GM18861 (cell line): Measurements from ENCODE around the gene KRT78.
A peak's percentile ranks its signal among the peaks of the same experiment; 100 is the strongest.
"Not testable (repeated sequence)": the region's sequence is repeated elsewhere in the genome, so short reads cannot be mapped to it uniquely, and the experiment has no call there.

Experiments used
- ATAC-seq: cut with Tn5 transposase; IDR thresholded peaks from one replicate; pipeline ENCODE4 v1.9.1; 2021; ENCODE audit not compliant: unreplicated experiment

Gene KRT78, protein sequence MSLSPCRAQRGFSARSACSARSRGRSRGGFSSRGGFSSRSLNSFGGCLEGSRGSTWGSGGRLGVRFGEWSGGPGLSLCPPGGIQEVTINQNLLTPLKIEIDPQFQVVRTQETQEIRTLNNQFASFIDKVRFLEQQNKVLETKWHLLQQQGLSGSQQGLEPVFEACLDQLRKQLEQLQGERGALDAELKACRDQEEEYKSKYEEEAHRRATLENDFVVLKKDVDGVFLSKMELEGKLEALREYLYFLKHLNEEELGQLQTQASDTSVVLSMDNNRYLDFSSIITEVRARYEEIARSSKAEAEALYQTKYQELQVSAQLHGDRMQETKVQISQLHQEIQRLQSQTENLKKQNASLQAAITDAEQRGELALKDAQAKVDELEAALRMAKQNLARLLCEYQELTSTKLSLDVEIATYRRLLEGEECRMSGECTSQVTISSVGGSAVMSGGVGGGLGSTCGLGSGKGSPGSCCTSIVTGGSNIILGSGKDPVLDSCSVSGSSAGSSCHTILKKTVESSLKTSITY

DNA sequence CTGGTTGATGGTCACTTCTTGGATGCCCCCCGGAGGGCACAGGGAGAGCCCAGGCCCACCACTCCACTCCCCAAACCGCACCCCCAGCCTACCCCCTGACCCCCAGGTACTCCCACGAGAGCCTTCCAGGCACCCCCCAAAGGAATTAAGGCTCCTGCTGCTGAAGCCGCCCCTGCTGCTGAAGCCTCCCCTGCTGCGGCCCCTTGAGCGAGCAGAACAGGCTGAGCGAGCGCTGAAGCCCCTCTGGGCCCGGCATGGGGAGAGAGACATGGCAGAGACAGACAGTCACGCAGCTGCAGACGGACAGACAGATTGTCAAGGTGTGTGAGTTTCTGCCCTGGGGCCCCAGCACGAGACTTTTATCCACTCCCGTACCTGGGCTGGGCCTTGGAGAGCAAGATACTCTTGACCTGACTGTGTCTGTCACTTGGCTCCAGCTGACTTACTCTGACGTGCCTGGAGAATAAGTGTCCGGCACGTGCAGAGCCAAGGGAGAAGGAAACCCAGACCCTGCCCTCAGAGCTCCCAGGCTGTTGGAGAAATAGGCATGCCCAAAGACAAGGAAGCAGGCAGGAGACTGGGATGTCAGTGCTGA lies at the start of gene KRT78:
TSS of gene KRT78 (minus strand) at position 334 of the 595 bp plus-strand sequence. CDS start at position 270, 64 bp downstream.
- ATAC-seq, result no peak

DNA sequence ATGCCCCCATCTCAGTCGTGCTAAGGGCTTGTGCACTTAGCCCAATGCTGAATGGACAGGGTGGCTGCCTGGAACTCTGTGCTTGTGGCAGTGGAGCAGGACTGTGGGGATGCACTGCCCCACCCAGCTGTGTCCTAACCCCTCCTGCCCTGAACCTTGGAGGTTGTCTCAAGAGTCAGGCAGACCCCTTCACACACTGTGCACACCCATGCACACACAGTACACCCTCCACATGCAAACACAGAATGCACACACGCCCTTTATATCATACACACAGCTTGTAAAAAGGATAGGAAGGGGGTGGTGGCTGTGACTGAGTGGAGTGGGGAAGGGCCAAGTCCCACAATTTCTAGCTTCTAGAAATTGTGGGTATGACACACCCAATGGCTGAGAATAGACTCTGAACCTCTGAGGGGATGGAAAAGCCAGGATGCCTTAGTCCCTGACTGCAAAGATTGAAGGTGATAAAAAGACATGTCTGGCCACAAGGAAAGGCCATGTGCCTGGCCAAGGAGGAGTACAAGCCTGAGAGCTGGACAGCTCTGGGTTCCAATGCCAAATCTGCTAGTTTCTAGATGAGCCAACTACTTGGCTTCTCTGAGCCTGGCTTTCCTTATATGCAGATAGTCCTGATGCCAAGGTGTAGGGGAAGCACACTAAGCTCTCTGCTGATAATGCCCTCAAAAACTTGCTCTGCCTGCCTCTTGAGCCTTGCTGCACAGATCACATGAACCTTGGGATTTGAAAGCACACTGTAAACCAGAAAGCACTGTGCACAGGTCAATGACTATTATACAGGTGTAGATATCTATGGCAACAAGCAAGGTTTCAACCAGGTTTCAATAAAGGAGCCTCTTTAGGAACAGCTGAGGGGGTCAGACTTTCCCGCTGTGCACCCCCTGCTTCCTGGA lies 47.7 kb upstream of the KRT78 start:
- no peak for ATAC-seq

DNA sequence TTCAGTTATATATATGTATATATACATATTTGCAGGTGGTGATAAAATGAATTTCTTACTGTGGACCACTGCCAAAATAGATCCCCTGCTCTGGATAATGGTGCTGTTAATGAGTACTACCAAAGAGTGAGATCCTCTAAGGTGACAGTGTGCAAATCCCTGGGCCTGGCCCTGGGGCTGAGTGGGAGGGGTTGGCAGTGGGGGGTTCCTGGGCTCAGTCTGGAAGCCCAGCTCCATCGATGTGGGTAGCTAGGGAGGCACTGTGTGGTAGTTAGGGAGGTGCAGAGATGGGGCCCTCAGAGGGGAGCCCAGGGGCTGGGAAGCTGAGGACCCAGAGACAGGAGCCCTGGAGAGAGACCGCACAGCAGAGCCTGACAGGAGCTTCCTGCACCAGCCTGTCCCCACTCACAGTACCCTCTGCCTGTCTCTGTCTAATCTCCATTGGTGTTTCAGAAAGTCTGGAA lies 47.0 kb upstream of the KRT78 start:
- no peak for ATAC-seq

DNA sequence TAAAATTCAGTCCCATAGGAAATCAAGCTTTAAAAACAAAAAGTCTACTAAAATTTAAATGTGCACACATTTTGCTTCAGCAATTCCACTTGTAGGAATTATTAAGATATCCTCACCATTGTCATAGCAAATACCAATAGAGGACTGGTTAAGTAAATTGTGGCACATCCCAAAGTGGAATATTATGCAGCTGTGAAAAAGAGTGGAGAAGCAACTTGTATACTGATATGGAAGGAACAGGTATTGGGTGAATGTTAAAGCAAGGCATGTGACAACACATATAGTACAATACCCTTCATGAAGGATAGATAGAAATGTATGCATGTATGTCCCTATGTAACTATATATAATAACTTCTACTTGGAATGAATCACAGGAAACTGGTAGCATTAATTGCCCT lies 44.2 kb upstream of the KRT78 start:
- no peak for ATAC-seq

DNA sequence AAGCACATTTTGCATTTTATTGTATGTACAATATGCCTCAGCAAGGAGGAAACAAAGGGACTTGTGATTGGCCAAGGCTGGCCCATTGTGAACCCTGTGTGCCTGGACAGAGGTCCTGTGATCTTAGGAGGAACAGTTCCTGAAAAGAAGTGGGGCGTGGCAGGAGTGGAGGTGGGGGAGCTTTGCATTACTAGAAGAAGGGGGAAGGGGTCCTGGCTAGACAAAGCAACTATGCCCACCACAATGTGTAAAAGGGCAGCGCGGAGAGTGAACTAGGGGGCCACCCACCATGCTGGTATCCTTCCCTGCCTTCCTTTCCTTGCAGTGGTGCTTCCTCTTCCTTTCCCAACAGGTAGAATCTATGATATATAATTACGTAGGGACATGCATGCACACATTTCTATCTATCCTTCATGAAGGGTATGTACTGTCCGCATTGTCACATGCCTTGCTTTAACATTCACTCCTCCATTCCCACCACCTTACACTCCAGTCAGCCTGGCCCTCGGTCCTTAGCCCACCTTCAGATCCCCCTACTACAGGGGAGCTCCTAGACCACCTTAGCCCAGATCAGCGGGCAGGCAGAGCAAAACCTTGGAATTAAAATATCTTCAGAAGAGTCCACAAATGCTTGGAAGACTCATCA lies 43.5 kb upstream of the KRT78 start:
- no peak for ATAC-seq

DNA sequence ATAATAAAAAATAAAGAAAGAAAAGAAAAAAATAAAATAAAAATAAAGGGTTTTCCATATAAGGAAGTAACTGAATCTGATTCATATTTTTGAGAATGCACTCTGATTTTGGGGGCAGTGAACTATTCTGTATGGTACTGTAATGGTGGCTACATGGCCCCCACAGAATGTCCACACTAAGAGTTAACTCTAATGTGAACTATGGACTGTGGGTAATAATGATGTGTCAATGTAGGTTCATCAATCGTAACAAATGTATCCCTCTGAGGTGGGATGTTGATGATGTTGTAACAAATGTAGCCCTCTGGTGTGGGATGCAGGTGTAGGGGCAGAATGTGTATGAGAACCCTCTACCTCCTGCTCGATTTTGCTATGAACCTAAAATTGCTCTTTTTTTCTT lies 42.2 kb upstream of the KRT78 start:
- ATAC-seq, result no peak

DNA sequence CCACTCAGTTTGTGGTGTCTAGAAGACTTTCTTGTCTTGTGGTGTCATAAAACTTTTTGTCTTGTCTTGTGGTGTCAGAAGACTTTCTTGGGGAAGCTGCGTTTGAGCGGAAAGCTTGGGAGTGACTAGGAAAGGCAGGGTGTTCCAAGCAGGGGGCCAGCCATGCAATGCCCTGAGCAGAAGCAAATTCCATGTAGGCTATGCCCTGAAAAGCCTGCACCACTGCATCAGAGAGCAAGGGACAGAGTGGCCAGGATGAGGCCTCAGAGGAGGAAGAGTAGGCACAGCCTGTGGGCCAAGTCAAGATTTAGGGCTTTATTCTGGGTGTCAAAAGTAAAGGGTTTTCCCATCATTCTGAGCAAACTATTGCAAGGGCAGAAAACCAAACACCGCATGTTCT lies 41.6 kb upstream of the KRT78 start:
- ATAC-seq, result no peak

DNA sequence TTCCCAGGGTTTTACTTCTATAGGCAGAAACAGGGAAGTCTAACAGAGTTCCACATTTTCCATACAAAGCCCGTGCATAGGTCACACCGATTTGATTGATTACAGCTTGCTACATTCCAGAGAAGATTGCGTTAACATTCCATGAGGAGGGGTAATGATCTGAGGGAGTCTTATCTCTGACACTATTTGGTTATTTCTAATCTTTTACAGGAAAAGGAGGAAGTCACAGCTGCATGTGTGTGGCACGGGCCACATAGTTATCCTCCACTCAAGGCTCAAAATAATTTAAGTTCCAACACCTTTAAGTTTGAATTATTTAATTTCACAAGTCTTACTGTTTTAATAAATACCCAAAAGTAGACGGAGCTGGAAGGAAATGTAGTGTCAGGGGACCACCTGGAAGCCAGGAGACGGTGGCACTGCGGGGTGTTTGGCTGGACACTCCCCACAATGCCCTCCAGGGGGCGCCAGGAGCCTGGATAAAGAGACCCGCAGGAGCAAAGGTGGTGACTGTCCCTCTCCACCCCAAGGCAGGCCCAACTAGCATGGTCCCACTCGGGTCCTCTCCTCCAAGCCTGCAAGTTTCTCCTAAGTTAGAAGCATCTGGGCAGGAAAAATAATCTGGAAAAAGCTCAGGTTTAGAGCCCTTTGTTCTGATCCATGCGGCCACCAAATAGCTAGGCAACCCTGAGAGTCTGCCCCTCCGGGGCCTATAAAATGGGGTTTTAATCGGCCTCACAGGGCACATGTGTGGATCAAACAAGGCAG lies 35.9 kb upstream of the KRT78 start:
- no peak for ATAC-seq

DNA sequence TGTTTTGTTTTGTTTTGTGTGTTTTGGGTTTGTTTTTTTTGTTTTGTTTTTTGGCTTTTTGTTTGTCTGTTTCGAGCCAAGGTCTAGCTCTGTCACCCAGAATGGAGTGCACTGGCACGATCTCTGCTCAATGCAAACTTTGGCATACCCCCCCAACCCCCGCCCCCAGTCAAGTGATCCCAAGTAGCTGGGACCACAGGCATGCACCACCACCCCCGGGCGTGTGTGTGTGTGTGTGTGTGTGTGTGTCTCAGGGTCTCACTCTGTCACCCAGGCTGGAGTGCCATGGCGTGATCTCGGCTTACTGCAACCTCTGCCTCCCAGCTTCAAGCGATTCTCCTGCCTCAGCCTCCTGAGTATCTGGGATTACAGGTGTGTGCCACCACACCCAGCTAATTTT lies 31.7 kb upstream of the KRT78 start:
- ATAC-seq, result not testable (repeated sequence)

DNA sequence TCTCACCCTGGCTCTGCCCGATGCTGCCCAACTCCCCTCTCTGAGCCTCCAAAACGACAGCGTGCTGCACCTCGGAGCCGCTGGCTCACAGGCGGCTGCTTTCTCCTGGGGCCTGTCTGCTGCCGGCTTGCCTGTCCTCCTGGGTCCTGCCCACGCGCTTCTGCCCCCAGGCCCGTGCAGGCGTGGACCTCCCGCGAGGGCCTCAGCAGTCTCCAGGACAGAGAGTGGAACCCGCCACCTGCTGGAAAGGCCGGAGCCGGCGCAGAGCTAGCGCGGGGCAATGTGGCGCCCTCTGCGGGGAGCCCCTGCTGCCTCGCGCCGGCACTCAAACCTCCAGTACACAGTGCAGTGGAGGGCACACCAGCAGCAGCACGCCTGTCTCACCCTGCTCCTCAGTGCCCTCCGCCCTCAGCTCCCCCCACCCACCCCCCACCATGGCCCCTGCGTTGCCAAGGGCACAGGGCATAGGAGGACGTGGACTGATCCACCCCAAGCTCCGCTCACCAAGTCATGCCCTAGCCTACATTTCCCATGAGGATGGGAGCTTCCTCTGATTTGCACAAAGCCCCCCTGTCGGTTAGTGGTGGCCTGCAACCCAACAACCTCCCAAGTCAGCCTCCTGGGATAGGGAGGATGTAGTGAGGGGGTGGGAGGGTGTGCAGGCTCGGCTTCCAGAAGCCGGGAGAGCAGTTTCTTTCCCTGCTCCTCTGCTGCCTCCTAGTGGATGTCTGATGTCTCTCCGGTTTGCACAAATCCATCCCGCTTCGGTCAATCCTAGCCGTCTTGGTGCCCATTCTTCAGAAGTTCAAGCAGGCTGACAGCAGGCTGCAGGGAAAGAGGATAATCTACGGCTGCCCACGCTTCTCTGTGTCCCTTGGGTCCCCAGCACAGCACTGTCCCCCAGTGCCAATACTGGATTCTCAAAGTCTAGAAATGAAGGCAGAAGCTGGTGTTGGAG lies 30.9 kb upstream of the KRT78 start:
- ATAC-seq, result peak; percentile 66

DNA sequence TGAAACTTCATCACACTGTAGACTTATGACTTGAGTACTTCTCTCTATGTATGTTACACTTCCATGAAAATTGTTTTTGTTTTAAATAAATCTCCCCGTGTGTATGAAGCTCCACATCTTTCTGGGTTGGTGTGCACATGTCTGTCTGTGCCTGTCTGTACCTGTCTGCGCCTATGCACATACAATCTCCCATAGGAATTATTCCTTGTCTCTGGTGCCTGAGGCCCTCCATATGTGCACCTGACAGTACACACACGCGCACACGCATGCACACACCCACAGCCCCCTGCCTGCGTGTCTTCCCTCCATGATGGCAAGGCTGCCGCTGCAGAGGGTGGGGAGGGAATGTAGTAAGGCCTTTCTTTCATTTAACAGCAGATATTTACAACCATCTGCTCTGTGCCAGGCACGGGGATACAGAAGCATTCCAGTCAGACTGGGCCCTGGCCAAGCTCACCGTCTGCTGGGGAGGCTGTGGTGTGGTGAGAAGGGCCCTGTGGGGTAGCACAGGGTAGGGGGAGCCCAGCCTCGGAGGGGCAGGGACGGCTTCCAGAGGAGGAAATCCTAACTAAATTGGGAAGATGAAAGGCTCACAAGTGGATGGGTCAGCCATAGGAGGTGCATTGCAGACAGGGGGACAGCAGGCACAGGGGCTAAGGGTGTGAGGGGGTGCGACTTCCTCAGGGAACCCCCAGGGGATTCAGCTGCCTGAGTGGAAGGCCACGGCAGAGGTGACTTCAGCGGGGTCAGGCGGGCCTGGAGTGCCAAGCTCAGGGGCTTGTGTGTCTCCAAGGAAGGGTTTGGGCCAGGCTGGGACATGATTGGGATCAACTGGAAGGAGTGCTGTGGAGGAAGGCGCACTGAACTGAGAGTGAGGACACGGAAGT lies 30.0 kb upstream of the KRT78 start:
- no peak for ATAC-seq

DNA sequence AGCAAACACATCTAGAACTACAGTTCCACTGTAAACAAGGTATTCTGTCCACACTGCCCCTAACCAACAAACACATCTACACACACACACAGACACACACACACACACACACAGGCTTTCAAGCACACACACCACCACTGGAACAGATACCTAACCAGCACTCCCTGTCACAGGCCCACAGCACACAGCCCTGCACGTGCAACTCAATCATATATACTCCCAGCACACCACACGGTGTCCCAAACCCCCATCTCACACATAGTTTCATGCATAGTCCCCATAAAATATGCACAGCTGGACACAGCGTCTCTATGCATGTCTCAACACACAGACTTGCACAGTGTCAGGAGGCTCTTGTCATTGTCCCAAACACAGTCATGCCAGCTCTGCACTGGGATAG lies 28.4 kb upstream of the KRT78 start:
- no peak for ATAC-seq

DNA sequence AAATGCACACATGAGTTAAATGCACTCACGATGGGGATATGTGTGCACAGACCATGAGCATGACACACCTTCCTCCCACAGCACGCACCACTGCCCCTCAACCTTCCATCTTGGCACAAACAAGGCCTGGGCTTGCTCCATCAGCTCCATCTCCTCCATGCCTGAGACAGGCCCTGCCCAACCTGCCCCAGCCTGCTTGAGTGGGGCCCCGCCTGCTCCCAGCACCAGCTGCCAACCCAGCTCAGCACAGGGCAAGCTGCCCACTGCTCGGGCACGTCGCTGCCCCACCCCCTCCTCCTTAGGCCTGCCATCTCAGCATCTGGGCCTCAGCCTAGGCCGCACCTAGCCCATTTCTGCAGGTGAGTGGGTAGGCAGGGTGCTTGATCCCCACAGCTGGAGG lies 27.6 kb upstream of the KRT78 start:
- ATAC-seq, result no peak

DNA sequence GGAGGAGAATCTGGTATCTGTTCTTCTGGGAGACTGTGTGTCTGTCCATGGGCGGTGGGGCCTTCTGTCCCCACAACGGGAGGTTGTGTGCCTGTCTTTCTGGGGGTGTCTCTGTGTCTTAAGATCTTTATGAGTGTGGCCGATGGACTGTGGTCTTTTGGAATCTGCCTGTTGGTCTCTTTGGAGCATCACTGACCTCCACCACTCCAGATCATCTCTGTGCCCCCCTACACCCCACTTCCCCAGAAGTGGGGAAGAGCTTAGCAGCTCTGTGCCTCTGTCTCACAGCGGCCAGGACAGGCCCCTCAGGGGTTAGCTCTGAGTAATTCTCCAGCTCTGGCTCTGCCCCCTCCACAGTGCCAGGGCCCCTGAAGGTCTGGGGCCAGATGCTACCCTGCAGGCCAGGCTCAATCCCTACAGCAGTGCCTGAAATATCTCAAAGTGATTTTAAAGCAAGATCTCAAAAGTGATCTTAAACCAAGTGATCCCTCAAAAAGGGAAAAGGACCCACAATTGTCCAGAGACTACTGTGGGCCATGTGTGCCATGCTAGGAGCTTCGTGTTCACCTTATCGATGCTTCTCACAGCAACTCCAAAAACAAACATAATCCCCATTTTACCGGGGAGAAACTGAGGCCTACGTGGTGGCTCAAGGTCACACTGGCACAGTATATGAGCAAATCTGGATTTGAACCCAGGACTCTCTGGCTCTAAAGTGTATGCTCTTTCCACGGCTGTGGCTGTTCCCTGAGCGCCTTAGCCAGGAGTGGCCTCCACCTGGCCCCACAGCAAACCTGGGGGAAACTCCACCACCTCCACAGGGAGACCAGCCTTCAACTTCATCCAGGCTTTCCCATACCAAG lies 26.0 kb upstream of the KRT78 start:
- ATAC-seq, result no peak

DNA sequence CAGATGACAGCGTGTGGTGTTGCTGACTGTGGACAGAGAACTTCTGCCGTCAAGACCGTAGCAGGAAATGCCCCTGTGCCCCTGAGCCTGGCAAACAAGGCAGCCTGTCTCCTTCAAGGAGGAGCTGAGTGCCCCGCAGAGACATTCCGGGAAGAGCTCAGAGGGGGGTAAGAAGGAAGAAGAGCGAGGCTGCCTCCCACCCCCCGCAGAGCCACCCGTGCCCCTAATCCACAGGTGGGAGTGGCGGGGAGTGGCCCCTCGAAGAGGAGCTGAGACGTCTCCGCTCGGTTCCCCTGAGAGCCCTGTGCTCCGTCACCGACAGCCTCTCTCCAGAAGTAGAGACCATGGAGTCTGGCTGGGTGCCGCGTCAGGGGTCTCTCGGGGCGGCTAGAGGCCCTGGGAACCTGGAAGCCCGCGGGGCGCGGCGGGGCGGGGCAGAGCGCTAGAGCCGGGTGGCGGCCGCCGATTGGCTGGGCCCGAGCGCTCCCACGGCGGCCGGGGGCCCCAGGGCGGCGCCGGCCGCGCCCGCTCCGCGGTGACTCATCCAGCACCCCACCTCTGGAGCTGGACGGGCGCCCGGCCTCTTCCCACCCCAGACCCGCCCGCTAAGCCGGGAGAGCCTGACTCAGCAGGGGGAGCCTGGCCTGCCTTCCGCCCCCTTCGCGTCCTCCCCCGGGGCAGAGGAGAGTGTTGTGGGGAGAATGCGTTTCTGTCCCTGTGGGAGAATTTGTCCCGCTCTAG lies 25.2 kb upstream of the KRT78 start:
- ATAC-seq, result no peak

DNA sequence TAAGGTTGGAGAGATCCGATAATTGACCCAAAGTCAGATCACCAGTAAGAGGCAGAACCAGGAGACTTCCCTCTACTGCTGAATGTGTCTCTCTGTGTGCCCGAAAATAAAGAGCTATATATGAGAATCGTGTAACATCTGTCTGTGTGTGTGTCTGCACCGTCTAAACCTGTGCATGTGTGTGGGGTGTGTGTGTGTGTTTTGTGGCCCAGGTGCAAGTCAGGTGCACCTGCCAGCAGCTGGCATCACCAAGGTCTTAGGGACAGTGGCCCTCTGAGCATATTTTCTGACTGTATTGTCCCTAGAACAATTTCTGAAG lies 24.7 kb upstream of the KRT78 start:
- no peak for ATAC-seq
